Loucy (cell line): ENCODE results near the gene PHACTR4.

Experiments
- EZH2phosphoT487 ChIP-seq: fragments of 200-600 bp; IDR thresholded peaks from 2 replicates; pipeline ENCODE4 v1.6.1; 2018; ENCODE audit warnings: antibody characterized with exemption, mild to moderate bottlenecking, moderate library complexity, borderline replicate concordance
- TF ChIP-seq, protein P1 (sequence below): fragments of 200-600 bp; sonication (generic); conservative IDR thresholded peaks from 2 replicates; pipeline ENCODE4 v1.5.1; 2014; ENCODE audit warnings: mild to moderate bottlenecking, antibody characterized with exemption, low read length

DNA sequence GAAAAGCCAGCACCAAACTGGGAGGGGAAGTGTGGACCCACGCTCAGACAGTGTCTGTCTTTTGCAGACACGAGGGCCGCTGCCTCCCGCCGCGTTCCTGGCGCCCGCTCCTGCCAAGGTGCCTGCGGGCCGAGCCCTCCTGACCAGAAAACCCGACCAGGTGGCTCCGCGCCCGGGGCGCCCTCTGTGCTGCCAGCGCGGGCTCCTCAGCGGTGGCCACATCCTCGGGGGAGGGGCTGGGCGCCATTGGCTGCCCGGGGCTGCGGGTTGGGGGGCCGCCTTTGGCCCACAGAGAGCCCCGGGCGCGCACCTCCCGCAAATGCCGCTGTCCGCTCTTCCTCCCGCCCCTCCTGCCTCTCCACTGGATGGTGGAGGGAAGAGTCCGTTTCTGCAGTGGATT, 160.9 kb downstream of the PHACTR4 start:
- TF ChIP-seq, protein P1, sequence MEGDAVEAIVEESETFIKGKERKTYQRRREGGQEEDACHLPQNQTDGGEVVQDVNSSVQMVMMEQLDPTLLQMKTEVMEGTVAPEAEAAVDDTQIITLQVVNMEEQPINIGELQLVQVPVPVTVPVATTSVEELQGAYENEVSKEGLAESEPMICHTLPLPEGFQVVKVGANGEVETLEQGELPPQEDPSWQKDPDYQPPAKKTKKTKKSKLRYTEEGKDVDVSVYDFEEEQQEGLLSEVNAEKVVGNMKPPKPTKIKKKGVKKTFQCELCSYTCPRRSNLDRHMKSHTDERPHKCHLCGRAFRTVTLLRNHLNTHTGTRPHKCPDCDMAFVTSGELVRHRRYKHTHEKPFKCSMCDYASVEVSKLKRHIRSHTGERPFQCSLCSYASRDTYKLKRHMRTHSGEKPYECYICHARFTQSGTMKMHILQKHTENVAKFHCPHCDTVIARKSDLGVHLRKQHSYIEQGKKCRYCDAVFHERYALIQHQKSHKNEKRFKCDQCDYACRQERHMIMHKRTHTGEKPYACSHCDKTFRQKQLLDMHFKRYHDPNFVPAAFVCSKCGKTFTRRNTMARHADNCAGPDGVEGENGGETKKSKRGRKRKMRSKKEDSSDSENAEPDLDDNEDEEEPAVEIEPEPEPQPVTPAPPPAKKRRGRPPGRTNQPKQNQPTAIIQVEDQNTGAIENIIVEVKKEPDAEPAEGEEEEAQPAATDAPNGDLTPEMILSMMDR = no peak
- TF ChIP-seq EZH2phosphoT487 = no peak
